ENCODE data around the gene DHX38.

Gene DHX38

DNA sequence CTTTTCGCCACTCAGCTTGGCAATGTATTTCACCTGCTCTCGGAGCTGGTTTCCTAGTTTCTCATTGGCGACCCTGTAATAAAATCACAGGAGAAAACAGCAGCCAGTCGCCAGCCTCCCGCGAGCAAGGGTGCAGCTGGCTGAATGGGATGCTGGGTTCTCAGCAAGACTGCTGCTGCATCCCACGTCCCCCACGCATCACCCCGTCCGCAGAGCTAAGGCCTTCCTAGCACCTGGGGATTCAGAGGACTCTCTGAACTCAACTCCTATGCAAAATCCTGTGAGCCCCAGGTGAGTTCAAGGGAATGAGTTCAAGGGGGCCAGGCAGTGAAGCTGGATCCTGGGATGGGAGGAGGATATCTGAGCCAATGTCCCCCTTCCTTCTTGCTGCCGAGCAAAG lies 29.3 kb downstream of the DHX38 start:
- TF ChIP-seq SIN3A (IDR thresholded peaks at IDR 0.05; ENCODE audit: borderline replicate concordance, insufficient read depth, low read length) (no peak), FOXP2 (optimal IDR thresholded peaks at IDR 0.05; ENCODE audit: borderline replicate concordance, extremely low read depth, extremely low read length, insufficient read depth) (no peak), POLR2AphosphoS5 (IDR thresholded peaks at IDR 0.05; ENCODE audit: low read depth, low read length) (no peak), TAF1 (IDR thresholded peaks at IDR 0.05; ENCODE audit: borderline replicate concordance, insufficient read depth, low read length) (no peak)
- TF ChIP-seq, protein P1, sequence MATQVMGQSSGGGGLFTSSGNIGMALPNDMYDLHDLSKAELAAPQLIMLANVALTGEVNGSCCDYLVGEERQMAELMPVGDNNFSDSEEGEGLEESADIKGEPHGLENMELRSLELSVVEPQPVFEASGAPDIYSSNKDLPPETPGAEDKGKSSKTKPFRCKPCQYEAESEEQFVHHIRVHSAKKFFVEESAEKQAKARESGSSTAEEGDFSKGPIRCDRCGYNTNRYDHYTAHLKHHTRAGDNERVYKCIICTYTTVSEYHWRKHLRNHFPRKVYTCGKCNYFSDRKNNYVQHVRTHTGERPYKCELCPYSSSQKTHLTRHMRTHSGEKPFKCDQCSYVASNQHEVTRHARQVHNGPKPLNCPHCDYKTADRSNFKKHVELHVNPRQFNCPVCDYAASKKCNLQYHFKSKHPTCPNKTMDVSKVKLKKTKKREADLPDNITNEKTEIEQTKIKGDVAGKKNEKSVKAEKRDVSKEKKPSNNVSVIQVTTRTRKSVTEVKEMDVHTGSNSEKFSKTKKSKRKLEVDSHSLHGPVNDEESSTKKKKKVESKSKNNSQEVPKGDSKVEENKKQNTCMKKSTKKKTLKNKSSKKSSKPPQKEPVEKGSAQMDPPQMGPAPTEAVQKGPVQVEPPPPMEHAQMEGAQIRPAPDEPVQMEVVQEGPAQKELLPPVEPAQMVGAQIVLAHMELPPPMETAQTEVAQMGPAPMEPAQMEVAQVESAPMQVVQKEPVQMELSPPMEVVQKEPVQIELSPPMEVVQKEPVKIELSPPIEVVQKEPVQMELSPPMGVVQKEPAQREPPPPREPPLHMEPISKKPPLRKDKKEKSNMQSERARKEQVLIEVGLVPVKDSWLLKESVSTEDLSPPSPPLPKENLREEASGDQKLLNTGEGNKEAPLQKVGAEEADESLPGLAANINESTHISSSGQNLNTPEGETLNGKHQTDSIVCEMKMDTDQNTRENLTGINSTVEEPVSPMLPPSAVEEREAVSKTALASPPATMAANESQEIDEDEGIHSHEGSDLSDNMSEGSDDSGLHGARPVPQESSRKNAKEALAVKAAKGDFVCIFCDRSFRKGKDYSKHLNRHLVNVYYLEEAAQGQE (IDR thresholded peaks at IDR 0.05; ENCODE audit: insufficient read depth in 1 of 2, low read depth in 2 of 2, low read length in 2 of 2), result no peak

DNA sequence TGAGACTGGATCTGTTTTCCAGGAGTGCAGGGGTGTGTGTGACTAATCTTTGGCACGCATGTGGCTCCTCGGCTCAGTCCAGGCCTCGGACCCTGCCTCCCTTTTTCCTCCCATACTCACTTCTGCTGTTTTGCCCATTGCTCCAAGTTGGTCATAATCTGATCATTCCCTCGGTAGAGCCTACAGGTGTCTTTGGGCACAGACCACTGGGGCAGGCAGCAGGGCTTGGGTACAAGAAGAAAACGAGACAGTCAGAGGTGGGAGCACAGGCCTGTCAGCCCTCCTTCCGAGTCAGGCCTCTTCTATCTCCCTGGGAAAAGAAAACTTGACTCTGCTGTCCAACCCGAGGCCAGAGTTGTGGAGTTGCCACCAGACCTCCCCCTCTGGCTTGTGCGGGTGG lies 29.8 kb downstream of the DHX38 start:
- TF ChIP-seq FOXP2 (optimal IDR thresholded peaks at IDR 0.05; ENCODE audit: borderline replicate concordance, extremely low read depth, extremely low read length, insufficient read depth), result no peak
- no peak for TF ChIP-seq POLR2AphosphoS5 (IDR thresholded peaks at IDR 0.05; ENCODE audit: low read depth, low read length)
- TF ChIP-seq SIN3A (IDR thresholded peaks at IDR 0.05; ENCODE audit: borderline replicate concordance, insufficient read depth, low read length), result no peak
- TF ChIP-seq, protein P1 (IDR thresholded peaks at IDR 0.05; ENCODE audit: insufficient read depth in 1 of 2, low read depth in 2 of 2, low read length in 2 of 2), result no peak
- no peak for TF ChIP-seq TAF1 (IDR thresholded peaks at IDR 0.05; ENCODE audit: borderline replicate concordance, insufficient read depth, low read length)

DNA sequence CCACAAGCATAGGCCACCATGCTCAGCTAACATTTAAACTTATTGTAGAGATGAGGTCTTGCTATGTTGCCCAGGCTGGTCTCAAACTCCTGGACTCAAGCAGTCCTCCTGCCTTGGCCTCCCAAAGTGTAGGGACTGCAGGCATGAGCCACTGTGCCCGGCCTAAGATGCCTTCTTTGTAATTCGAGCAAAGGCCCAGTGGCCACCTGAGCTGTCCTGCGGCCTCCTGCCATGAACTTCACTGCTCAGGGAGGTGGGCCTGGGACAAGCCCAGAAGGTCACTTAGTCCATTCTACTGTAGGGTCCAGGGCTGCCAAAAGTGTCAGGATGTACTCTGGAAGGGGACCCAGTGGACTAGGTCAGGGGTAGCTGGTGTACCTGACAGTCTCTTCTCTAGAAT lies 30.5 kb downstream of the DHX38 start:
- TF ChIP-seq TAF1 (IDR thresholded peaks at IDR 0.05; ENCODE audit: borderline replicate concordance, insufficient read depth, low read length) (no peak), FOXP2 (optimal IDR thresholded peaks at IDR 0.05; ENCODE audit: borderline replicate concordance, extremely low read depth, extremely low read length, insufficient read depth) (no peak), SIN3A (IDR thresholded peaks at IDR 0.05; ENCODE audit: borderline replicate concordance, insufficient read depth, low read length) (no peak), POLR2AphosphoS5 (IDR thresholded peaks at IDR 0.05; ENCODE audit: low read depth, low read length) (no peak)
- TF ChIP-seq, protein P1 (IDR thresholded peaks at IDR 0.05; ENCODE audit: insufficient read depth in 1 of 2, low read depth in 2 of 2, low read length in 2 of 2), result no peak

DNA sequence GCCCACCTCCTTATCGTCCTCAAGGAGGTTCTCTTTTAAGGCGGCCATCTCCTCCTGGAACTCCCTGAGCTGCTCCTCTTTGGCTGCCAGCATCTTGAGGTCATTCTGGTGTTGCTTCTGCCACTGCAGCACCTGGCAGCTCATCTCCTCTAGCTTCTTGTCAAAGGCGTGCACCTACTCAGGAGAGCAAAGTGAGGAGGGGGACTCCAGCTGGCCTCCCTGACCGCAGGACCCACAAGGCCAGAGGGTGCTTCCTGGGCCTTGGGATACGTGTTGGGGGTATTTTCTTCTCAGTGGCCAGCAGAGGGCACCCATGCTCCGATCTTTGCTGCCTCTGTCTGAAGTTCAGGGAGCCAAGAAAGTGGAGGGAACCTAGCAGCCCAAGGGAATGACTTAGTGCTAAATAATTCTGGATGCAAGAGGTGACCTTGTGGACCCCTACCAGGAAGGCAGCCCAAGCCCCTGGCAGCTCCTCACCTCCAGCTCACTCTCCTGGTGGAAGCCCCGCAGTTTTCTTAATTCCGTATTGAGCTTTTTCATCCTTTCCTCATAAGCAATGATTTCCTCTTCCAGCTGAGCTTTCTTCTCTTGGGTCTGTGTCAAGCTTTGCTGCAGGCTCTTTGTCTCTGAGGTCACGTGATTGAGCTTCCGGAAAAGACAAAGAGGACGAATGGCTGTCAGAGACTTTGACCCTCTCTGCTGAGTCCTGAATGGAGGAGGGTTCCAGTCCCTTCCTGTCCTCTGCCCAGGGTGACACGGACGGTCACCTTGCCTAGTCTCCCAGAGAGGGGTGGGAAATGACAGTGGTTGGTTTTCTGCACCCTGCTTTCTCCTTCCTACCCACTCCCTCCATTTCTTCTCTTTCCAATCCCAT lies 31.4 kb downstream of the DHX38 start:
- TF ChIP-seq TAF1 (IDR thresholded peaks at IDR 0.05; ENCODE audit: borderline replicate concordance, insufficient read depth, low read length), result no peak
- TF ChIP-seq, protein P1 (IDR thresholded peaks at IDR 0.05; ENCODE audit: insufficient read depth in 1 of 2, low read depth in 2 of 2, low read length in 2 of 2), result no peak
- TF ChIP-seq FOXP2 (optimal IDR thresholded peaks at IDR 0.05; ENCODE audit: borderline replicate concordance, extremely low read depth, extremely low read length, insufficient read depth), result no peak
- no peak for TF ChIP-seq POLR2AphosphoS5 (IDR thresholded peaks at IDR 0.05; ENCODE audit: low read depth, low read length)
- TF ChIP-seq SIN3A (IDR thresholded peaks at IDR 0.05; ENCODE audit: borderline replicate concordance, insufficient read depth, low read length), result no peak

Measured in PFSK-1 (cell line).